AG09319 (cell line): Measurements from ENCODE around the gene OXTR.
A peak's percentile ranks its signal among the peaks of the same experiment; 100 is the strongest.

ENCODE experiments used
- DNase-seq: peaks from one replicate; pipeline ENCODE4 v3.0.0-alpha.2; 2010; ENCODE audit warnings: low read depth; ENCODE audit errors: extremely low read depth
- CTCF ChIP-seq: IDR thresholded peaks from 2 replicates; pipeline ENCODE4 v1.5.1; 2011; ENCODE audit warnings: low read depth, mild to moderate bottlenecking, inconsistent platforms, low read length, moderate library complexity

Gene OXTR

DNA sequence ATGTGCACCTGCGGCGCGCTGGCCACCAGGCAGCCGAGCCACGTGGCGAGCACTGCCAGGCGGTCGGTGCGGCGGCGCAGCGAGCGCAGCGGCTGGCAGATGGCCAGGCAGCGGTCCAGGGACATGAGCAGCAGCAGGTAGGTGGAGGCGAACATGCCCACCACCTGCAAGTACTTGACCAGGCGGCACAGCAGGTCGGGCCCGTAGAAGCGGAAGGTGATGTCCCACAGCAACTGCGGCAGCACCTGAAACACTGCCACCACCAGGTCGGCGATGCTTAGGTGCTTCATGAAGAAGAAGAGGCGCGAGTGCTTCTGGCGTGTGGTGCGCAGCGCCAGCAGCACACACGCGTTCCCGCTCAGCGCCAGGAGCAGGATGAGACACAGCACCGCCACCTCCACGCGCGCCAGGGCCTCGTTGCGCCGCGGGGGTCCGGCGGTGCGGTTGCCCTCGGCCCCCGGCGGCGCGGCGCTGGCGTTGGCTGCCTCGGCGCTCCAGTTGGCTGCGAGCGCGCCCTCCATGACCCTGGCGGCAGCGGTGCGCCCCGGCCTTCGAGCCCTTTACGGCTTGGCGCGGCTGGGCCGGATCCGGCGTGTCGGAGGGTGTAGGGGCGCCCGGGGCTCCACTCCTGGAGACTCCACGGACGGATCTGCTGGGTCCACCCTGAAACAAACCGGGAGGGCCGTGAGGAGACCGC, 1.6 kb downstream of the OXTR start:
- peak; percentile 6 for TF ChIP-seq CTCF
- no peak for DNase-seq

GRCh38 chr3:8767256-8767666, 2.2 kb downstream of the OXTR start:
- DNase-seq, result no peak
- TF ChIP-seq CTCF, result no peak

DNA sequence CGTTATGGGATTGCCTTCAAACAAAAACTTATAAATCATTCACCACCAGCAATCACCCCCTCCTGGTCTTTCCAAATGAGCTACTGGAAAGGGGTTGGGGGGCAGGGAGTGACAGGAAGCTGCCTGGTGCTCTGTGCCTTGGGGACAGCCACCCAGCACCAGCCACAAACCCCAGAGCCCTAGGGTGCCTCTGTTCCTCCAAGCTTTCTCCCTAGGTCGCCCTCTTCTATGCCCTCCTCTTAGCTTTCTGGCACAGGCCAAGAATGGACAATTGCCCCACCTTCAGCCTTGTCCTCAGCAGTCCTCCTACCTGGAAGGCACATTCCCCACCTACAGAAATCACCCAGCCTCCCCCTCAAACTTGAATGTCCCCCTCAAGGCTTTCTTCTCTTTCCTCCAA, 3.3 kb downstream of the OXTR start:
- no peak for TF ChIP-seq CTCF
- DNase-seq, result no peak

- no peak for TF ChIP-seq CTCF
- no peak for DNase-seq
These were observed 3.9 kb downstream of the OXTR start for GRCh38 chr3:8765528-8765927.

DNA sequence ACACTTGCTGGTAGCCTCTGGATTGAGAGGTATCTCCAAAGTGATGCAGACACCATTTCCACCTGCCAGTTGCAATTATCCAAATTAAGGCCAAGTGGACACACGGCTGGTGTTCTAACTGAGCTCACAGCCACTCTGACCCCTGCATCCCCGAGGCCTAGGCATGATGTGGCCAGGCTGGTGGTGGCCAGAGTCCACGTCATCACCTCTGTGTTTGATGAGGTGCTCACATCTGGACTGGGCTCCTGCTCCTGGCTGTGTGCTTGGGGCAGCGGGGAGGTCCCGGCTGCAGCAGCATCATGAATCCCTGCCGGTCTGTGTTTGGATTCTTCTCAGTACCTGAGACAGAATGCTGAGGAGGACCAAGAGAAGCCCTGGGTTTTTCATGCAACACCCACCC, 4.9 kb downstream of the OXTR start:
- TF ChIP-seq CTCF, result no peak

GRCh38 chr3:8762607-8763377, 6.6 kb downstream of the OXTR start:
- no peak for TF ChIP-seq CTCF
- DNase-seq, result no peak

More for the DNA sequence above, 4.9 kb downstream of the OXTR start:
- no peak for DNase-seq

- no peak for DNase-seq
- TF ChIP-seq CTCF, result no peak
These were observed 7.5 kb downstream of the OXTR start for GRCh38 chr3:8761866-8762265.
